ENCODE results near the gene PRKCSH.

The PRKCSH gene

GRCh38 chr19:11499220-11499726, 63.8 kb downstream of the PRKCSH start:
- H3K9me3 ChIP-seq (ENCODE audit: low read length) = no peaks in the 10 kb centered on the region
- no peak overlapping the region for H3K9ac ChIP-seq (ENCODE audit: low read length)
- H4K20me1 ChIP-seq (ENCODE audit: insufficient read depth, low read length) = no peaks in the 10 kb centered on the region
- H3K79me2 ChIP-seq (ENCODE audit: insufficient read depth, low read length) = no peaks in the 10 kb centered on the region
- no peak overlapping the region for H3K4me2 ChIP-seq (ENCODE audit: low read length)
- no peak overlapping the region for H3K27ac ChIP-seq (ENCODE audit: low read depth, low read length, poor library complexity, severe bottlenecking)
- no peak for TF ChIP-seq CTCF (IDR thresholded peaks at IDR 0.05; ENCODE audit: low read length)
- no peak for TF ChIP-seq EZH2 (IDR thresholded peaks at IDR 0.05; ENCODE audit: borderline replicate concordance, low read length)
- H3K4me1 ChIP-seq (ENCODE audit: insufficient read depth, low read length, severe bottlenecking) = peaks cover 2% of the 10 kb centered on the region
- H3K4me3 ChIP-seq (ENCODE audit: low read depth, low read length, poor library complexity, severe bottlenecking) = no peak overlapping the region
- no peaks in the 10 kb centered on the region for H3F3A ChIP-seq (ENCODE audit: insufficient read depth, low read length)
- H3K27me3 ChIP-seq (ENCODE audit: insufficient read depth, low read length) = no peaks in the 10 kb centered on the region
- peaks cover 14% of the 10 kb centered on the region for H3K36me3 ChIP-seq (ENCODE audit: insufficient read depth, low read length)
- no peaks in the 10 kb centered on the region for H3K9me2 ChIP-seq (ENCODE audit: low read depth, low read length)
- no peak overlapping the region for H2AFZ ChIP-seq (ENCODE audit: low read length)

GRCh38 chr19:11499890-11500420, 64.5 kb downstream of the PRKCSH start:
- Histone ChIP-seq H3K9me3 (ENCODE audit: low read length) (no peaks in the 10 kb centered on the region), H3K79me2 (ENCODE audit: insufficient read depth, low read length) (no peaks in the 10 kb centered on the region), H3K4me1 (ENCODE audit: insufficient read depth, low read length, severe bottlenecking) (peaks cover 8% of the 10 kb centered on the region), H3F3A (ENCODE audit: insufficient read depth, low read length) (no peaks in the 10 kb centered on the region), H3K27me3 (ENCODE audit: insufficient read depth, low read length) (no peaks in the 10 kb centered on the region), H3K36me3 (ENCODE audit: insufficient read depth, low read length) (peaks cover 14% of the 10 kb centered on the region), H3K4me3 (ENCODE audit: low read depth, low read length, poor library complexity, severe bottlenecking) (no peak overlapping the region), H3K4me2 (ENCODE audit: low read length) (no peak overlapping the region), H4K20me1 (ENCODE audit: insufficient read depth, low read length) (no peaks in the 10 kb centered on the region), H3K27ac (ENCODE audit: low read depth, low read length, poor library complexity, severe bottlenecking) (no peak overlapping the region), H3K9me2 (ENCODE audit: low read depth, low read length) (no peaks in the 10 kb centered on the region), H2AFZ (ENCODE audit: low read length) (no peak overlapping the region), H3K9ac (ENCODE audit: low read length) (no peak overlapping the region)
- TF ChIP-seq EZH2 (IDR thresholded peaks at IDR 0.05; ENCODE audit: borderline replicate concordance, low read length) = no peak
